ENCODE results near the gene NR3C1.

The NR3C1 gene

GRCh38 chr5:143228597-143229293, 174.7 kb downstream of the NR3C1 start:
- H3K4me3 ChIP-seq (ENCODE audit: low read length) = no peak overlapping the region
- H3K27me3 ChIP-seq (ENCODE audit: insufficient read depth, low read length) = no peaks in the 10 kb centered on the region
- no peaks in the 10 kb centered on the region for H3K36me3 ChIP-seq (ENCODE audit: insufficient read depth, low read length)
- H3K4me1 ChIP-seq (ENCODE audit: insufficient read depth, low read length) = no peaks in the 10 kb centered on the region
- H3K9me3 ChIP-seq (ENCODE audit: low read length) = no peaks in the 10 kb centered on the region
- no peak overlapping the region for H2AFZ ChIP-seq (ENCODE audit: low read depth, low read length)

Measured in neuron (in vitro differentiated cells).